ENCODE measurements around the gene GDPD3. TPM values are rescaled to one million over a fixed set of nuclear protein-coding genes. Genes with fewer than 3 reads are reported as not detected.

The GDPD3 gene
- total RNA-seq, 1 donor from 2014 or later = 5.3 TPM

GRCh38 chr16:30082545-30083090, 30.7 kb downstream of the GDPD3 start:
- no peak for DNase-seq (ENCODE audit: extremely low read depth, low read depth, low spot score)

DNA sequence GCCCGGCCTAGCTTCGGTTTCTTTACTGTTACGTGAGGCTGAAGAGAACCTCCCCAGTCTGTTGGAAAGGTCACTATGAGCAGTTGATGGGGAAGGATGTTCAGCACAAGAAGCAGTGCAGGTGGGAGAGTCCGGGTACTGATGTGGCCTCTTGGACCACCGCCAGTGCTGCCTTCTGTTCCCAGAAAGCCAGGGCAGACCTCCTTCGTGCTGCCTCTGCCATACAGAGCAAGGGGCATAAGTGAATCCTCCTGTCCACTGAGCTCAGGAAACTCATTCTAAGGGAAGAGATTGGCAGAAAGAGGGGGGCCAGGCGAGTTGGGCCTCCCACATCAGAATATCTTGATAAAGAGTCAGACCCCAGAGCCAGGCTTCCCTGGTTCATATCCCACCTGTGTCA, 33.9 kb downstream of the GDPD3 start:
- no peak for DNase-seq (ENCODE audit: extremely low read depth, low read depth, low spot score)

GRCh38 chr16:30078744-30079143, 34.6 kb downstream of the GDPD3 start:
- DNase-seq (ENCODE audit: extremely low read depth, low read depth, low spot score) = no peak

GRCh38 chr16:30077656-30078055, 35.7 kb downstream of the GDPD3 start:
- DNase-seq (ENCODE audit: extremely low read depth, low read depth, low spot score) = no peak

- no peak for DNase-seq (ENCODE audit: extremely low read depth, low read depth, low spot score)
Measured at GRCh38 chr16:30076276-30076791, 37.0 kb downstream of the GDPD3 start.

DNA sequence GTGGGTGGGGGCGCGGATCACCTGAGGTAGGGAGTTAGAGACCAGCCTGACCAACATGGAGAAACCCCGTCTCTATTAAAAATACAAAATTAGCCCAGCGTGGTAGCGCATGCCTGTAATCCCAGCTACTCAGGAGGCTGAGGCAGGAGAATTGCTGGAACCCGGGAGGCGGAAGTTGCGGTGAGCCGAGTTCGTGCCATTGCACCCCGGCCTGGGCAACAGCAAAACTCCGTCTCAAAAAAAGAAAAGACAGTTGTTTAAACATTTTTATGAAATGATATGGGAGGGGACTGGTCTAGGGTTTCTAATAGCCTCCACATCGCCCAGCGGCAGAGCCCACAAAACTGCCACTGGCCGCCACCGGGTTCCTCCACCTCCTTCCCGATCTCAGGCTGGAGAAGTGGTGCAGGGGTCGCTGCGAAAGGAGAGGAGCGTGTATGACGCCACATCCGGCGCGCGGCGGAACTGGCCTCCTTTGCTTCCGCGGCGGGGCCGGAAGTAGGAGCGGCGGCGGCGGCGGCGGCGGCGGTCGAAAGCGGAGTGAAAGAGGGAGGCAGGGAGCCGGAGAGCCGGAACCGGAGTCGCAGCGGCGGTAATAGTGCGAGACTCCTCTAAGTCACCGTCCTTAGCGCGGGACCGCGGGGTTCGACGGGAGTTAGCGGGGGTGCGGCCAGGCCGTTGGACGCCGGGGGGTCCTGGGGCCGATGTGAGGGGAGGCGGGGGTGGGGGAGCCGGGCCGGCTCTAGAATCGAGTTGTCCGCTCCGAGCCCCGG, 37.6 kb downstream of the GDPD3 start, which contains the start of gene PPP4C:
Gene PPP4C (plus strand): TSS at position 492 of the 773 bp plus-strand sequence. CDS start 384 bp downstream, outside the sequence.
- DNase-seq (ENCODE audit: extremely low read depth, low read depth, low spot score) = no peak

DNA sequence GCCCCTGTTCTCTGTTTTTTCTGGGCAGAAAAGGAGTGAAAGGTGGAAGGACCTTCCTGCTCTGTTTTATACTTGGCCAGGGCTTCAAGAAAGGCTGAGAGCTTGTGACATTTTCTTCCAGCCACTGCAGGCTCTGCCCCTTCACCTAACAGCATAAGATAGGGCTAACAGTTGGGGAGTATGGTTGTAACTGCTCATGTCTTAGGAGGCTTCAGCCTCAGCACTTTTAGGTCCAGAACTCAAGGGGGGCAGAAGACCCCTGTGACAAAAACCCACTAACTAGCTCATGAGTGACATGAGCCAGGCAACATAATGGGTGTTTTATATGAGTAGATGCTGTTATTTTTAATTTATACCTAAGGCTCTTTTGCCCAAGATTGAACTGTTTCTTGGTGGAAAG, 42.8 kb downstream of the GDPD3 start:
- DNase-seq (ENCODE audit: extremely low read depth, low read depth, low spot score) = no peak

GRCh38 chr16:30069611-30070462, 43.5 kb downstream of the GDPD3 start:
- no peak for DNase-seq (ENCODE audit: extremely low read depth, low read depth, low spot score)

- DNase-seq (ENCODE audit: extremely low read depth, low read depth, low spot score) = no peak
Measured at GRCh38 chr16:30068750-30069610, 44.4 kb downstream of the GDPD3 start.

- no peak for DNase-seq (ENCODE audit: extremely low read depth, low read depth, low spot score)
Measured at GRCh38 chr16:30068333-30068732, 45.0 kb downstream of the GDPD3 start.

DNA sequence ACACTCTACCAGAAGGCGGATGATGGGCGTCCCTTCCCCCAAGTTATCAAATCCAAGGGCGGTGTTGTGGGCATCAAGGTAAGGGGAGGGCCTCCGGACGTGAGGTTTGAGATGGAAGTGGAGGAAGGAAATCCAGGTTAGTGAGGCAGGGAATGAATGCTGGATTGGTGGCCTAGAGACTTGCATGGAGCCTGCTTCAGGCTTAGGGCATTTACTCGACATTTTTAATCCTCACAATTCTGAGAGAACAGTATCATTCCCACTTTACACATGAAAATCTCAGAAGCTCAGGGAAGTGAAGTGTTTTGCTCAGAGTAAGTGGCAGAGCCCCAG, 45.8 kb downstream of the GDPD3 start:
- no peak for DNase-seq (ENCODE audit: extremely low read depth, low read depth, low spot score)

- no peak for DNase-seq (ENCODE audit: extremely low read depth, low read depth, low spot score)
Measured at GRCh38 chr16:30066761-30067583, 46.4 kb downstream of the GDPD3 start.

GRCh38 chr16:30065943-30066760, 47.2 kb downstream of the GDPD3 start:
- DNase-seq (ENCODE audit: extremely low read depth, low read depth, low spot score) = no peak

DNA sequence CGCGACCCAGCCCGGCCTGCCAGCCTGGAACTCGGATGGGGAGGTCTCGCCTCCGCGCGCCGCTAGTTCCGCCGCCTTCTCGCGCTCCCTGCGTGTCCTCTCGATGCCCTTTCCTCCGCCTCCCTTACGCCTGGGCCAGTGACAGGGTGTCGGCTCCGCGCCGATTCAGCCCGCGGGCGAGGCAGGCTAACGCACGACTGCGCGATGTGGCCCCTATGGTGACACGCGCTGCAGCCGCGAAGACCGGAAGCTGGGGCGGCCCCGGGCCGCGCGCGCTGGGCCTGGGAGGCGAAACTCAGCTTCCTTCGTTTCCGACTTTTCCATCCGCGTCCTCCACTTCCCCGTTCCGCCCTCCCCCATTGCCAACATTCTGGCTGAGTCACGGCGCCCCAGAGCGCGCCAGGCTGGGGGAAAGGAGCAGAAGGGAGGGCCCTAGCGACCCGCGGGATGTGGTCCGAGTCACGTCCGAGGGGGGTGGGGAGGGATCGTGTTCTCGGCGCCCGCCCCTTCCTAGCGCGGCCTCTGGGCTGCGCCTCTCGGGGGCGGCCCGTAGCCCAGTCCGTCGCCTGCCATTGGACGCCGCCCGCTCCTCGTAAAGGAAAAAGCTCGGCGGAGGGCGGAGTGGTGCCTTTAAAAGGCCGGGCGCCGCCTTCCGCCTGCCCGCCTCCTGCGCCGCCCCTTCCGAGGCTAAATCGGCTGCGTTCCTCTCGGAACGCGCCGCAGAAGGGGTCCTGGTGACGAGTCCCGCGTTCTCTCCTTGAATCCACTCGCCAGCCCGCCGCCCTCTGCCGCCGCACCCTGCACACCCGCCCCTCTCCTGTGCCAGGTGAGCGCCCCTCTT, 48.0 kb downstream of the GDPD3 start, which contains the start of gene ALDOA:
Gene ALDOA (plus strand): TSS at position 659 of the 841 bp plus-strand sequence. CDS start 1,138 bp downstream, outside the sequence.
- peak; percentile 79 for DNase-seq (ENCODE audit: extremely low read depth, low read depth, low spot score)

- DNase-seq (ENCODE audit: extremely low read depth, low read depth, low spot score) = no peak
Measured at GRCh38 chr16:30064729-30065101, 48.6 kb downstream of the GDPD3 start.

DNA sequence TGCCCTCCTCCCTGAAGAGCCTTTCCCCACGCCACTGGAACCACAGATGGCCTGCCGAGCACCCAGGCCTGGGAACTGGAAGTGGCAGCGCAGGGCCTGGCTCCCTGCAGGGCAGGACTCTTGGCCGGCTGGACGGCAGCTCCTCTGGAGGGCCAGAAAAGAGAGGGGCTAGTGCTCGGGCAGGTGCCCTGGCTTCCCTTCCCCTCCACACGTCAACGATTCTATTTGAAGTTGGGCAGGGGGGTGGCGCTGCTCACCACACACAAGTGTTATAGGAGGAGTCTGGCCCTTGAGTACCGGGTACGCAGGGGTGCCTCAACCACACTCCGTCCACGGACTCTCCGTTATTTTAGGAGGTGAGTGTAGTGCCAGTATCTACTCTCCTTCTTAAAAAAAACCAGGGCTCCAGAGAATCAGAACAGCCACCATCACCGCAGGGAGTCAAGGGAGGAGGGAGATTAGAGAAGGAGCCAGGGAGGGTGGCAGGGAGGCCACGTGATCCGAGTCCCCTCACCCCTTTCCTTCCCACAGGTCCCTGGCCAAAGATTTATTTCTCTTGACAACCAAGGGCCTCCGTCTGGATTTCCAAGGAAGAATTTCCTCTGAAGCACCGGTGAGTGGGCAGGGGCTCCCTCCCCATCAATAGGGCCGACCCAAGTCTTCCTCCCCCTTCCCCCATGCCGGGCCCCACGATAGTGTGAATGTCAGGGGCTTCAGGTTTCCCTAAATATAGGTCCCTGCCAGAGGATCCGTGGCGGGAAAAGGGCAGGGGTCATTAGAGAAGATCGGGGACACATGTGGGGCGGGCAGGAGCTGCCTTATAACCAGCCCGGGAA, 49.2 kb downstream of the GDPD3 start:
- no peak for DNase-seq (ENCODE audit: extremely low read depth, low read depth, low spot score)

Data from glomerular endothelial cell (primary cell).